GM21360 (cell line): ENCODE results near the gene EMP2.
"Not testable (repeated sequence)": the region's sequence is repeated elsewhere in the genome, so short reads cannot be mapped to it uniquely, and the experiment has no call there.

Experiments used
- ATAC-seq: cut with Tn5 transposase; IDR thresholded peaks from one replicate; pipeline ENCODE4 v1.9.1; 2021; ENCODE audit warnings: mild to moderate bottlenecking, moderate library complexity; ENCODE audit not compliant: unreplicated experiment

EMP2 gene

DNA sequence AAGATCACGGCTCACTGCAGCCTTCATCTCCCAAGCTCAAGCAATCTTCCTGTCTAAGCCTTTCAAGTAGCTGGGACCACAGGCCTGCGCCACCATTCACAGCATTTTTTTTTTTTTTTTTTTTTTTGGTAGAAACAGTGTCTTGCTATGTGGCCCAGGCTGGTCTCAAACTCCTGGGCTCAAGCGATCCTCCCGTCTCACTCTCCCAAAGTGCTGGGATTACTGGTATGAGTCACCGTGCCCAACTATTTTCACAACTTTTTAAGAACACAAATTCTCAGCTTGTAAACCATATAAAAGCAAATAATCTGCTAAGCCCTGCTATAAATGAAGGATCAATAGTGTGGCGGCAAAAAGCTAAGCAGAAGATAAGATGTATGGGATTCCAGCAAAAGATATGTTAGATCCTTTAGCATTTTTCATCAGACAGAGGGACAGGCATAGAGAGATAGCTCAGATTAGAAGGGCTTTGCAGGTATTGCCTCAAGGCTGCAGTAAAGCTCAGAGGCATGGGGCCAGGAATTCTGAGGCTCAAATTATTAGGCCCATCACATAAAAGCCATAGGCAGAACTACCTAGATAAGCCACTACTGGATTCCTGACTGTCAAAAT lies 55.1 kb downstream of the EMP2 start:
- ATAC-seq: no peak

DNA sequence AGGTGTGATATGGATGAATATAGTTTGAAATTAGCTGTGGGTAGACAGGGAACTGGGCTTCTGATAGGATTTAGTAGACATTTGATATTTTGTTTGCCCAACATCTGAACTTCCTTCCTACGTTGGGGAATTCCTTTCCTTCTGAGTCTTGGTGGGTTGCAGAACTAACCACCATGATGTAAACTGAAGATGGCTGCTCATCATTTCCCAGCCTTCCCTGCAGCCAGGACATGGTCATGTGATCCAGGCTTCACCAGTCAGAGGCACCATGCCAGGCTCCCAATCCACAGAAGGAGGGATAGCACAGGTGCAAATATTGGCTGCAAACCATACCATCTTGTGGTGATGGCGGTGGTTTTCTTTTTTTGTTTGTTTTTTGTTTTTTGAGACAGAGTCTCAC lies 57.4 kb downstream of the EMP2 start:
- no peak for ATAC-seq

DNA sequence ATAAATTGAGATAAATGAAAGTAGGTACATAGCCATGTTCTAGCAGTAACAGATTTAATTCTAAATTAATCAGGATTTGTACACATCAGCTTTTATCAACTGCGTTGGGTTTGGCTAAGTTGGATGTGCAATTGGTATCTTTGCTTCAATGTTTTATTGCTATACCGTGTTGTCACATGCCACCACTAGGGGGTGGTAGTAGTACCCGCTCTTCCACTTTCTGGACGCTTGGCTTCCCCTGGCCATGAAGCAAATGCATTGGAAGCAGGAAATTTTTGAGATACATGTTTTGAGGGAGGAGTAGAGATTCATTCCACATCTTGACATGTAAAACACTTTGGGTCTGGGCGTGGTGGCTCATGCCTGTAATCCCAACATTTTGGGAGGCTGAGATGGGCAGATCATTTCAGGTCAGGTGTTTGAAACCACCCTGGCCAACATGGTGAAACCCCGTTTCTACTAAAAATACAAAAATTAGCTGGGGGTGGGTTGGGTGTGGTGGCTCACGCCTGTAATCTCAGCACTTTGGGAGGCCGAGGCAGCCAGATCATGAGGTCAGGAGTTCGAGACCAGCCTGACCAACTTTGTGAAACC lies 58.6 kb downstream of the EMP2 start:
- ATAC-seq: no peak

DNA sequence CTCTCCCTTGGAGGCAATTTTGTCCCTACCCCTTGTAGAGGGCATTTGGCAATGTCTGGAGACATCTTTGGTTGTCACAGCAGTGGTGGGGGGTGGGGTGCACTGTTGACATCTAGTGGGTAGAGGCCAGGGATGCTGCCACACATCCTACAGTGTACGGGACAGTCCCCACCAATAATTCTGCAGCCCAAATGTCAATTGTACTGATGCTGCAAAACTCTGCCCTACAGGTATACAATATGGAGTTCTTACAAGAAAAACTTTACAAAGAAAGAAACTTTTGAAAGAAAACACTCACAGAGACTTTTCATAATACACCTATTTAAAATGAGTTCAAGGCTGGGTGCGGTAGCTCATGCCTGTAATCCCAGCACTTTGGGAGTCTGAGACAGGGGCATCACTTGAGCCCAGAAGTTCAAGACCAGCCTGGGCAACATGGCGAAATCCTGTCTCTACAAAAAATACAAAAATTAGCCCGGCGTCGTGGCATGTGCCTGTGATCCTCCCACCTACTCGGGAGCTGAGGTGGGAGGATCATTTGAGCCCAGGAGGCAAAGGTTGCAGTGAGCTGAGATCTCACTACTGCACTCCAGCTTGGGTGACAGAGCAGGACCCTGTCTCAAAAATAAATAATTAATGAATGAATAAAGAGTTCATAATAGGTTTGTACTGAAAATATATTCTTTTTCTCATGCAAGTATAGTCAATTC lies 59.4 kb downstream of the EMP2 start:
- ATAC-seq: no peak

DNA sequence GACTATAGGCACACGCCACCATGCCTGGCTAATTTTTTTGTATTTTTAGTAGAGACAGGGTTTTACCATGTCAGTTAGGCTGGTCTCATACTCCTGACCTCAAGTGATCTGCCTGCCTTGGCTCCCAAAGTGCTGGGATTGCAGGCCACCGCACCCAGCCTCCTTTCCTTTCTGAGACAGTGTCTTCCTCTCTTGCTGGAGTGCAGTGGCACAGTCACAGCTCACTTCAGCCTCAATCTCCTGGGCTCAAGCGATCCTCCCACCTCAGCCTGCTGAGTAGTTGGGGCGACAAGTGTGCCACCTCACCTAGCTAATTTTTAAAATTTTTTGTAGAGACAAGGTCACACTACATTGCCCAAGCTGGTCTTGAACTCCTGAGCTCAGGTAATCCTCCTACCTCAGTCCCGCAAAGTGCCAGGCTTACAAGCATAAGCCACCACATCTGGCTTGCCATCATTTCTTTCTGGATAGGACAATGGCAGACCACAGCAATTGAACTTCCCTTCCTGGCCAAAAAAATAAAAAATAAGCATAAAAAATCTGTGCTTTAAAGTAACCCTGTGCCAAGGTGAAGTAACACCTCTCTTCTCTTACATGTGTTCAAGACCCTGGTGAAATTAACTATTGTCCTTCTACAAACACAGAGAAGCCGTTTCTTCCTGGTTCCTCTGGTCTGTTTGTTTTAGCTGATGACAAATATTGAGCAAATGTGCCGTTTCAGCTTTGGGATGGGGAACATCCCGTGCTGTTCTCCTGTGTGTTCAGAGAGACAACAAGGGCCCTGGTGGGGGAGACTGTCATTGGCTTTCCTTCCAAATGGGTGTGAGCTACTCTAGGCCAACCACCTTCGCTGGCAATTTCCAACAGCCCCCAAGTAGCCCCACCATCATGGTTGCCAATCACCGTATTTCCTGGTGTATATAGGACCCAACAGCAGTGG lies 60.2 kb downstream of the EMP2 start:
- no peak for ATAC-seq

- no peak for ATAC-seq
Observed at GRCh38 chr16:10519297-10519696, 61.1 kb downstream of the EMP2 start.

DNA sequence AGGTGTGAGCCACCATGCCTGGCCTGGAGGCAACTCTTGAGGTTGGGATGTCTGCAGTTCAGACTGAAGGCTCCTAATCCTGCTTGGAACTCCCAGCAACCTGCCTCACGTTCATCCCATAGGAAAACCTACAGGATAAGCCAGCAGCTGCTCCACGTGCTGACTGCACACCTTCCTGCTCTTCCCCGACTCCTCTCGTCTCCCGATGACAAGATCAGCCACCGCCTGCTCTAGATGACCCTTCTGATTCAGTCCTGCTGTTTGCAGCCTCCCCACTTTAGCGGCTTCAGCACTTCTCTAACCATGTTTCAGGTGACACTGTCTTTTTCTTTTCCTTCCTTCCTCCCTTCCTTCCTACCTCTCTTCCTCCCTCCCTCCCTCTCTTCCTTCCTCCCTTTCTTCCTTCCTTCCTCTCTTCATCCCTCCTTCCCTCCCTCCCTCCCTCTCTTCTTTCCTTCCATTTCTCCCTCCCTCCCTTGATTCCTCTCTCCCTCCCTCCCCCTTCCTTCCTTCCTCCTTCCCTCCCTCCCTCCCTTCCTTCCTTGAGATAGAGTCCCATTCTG lies 61.8 kb downstream of the EMP2 start:
- ATAC-seq: no peak

GRCh38 chr16:10517868-10518267 lies 62.5 kb downstream of the EMP2 start:
- no peak for ATAC-seq

- no peak for ATAC-seq
Observed at GRCh38 chr16:10514369-10515055, 65.9 kb downstream of the EMP2 start.

DNA sequence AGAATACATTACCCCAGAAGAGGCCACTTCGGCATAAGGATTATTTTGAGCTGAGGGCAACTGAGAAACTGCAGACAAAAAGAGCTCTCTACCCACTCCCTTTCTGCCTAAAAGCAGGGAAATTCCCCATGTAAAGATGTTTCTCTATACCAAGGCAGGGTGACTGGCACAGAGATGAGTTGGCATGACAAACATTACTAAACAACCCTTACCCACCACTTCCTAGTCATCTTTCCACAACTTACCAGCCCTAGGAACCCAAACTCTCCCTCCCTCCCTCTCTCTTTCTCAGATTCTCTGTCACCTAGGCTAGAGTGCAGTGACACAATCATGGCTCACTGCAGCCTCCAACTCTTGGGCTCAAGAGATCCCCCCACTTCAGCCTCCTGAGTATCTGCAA lies 68.6 kb downstream of the EMP2 start:
- no peak for ATAC-seq

DNA sequence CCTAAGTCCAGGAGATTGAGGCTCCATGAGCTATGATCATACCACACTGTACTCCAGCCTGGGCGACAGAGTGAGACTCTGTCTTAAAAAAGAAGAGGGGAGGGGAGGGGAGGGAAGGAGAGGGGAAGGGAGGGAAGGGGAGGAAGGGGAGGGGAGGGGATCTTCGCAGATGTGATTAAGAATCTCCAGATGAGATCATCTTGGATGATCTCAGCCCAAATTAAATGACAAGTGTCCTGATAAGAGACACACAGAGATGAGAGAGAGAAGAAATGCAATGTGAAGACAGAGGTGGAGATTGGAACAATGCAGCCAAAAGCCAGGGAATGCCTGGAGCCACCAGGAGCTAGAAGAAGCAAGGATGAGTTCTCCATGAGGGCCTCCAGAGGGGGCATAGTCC lies 70.1 kb downstream of the EMP2 start:
- ATAC-seq: no peak

GRCh38 chr16:10509534-10510025 lies 70.8 kb downstream of the EMP2 start:
- ATAC-seq: peak; percentile 88

GRCh38 chr16:10505286-10505685 lies 75.1 kb downstream of the EMP2 start:
- not testable (repeated sequence) for ATAC-seq

DNA sequence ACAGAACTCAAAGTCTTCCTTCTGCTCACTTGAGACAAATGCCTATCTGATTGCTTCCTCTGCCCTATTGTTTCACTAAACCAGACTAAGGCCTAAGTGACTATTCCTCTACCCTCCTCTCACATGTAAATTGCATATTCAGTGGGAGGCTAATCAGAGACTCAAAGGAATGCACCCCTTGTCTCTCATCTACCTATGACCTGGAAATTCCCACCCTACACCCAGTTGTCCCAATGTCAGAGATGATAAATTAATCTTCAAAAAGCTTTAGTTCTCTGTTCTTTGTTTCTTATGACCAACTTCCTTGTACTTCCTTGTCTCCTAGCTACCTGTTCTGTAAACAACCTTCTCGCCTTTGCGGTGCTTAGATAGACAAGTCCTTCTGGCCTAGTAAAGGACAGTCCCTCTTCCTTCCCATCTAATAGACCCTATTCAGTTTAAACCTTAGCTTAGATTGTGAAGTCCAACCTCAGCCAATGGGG lies 76.0 kb downstream of the EMP2 start:
- ATAC-seq: no peak

- no peak for ATAC-seq
Observed at GRCh38 chr16:10502776-10503175, 77.6 kb downstream of the EMP2 start.

GRCh38 chr16:10501016-10501607 lies 79.3 kb downstream of the EMP2 start:
- ATAC-seq: no peak

DNA sequence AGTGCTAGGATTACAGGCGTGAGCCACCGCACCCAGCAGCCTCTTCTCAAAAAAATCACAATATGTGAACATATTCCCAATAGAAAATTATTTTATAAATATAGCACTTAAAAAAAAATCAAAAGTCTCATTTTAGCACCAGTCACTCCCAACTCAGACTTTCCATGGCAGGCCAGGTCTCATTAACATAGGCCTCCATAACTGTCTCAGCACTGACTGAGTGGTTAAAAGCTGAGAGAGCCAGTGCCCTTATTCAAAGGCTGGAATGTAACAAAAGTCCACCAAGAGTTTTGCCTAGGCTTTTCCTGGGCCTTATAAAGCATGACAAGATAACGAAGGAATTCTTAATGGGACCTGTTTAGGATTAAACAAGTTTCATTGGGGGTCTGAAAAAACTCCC lies 79.8 kb downstream of the EMP2 start:
- no peak for ATAC-seq

- no peak for ATAC-seq
Observed at GRCh38 chr16:10497132-10498101, 83.0 kb downstream of the EMP2 start.

DNA sequence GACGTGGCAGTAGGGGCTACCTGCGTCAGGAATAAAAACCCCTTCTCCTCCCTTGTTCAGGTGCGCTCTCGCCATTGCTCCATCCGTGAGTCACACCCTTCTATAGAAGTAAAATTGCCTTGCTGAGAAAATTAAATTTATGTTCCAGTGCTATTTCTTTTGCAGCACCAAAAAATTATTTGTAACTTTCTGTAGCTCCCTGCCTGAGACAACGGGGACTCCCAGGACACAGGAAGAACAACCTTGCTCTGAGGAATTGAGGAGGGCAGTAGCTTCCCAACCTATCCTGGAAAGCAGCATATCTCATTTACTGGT lies 85.4 kb downstream of the EMP2 start:
- no peak for ATAC-seq
